HEK293 (cell line): ENCODE data around the gene FLOT2.

ENCODE experiments used
- ATF2 ChIP-seq: fragments of 450-650 bp; formaldehyde crosslinking; IDR thresholded peaks from 2 replicates; pipeline ENCODE4 v1.5.1; 2016; ENCODE audit warnings: missing biosample characterization, missing genetic modification characterization, low read depth
- EGR2 ChIP-seq: fragments of 450-650 bp; formaldehyde crosslinking; IDR thresholded peaks from 2 replicates; pipeline ENCODE4 v1.5.1; 2016; ENCODE audit warnings: low read depth, missing biosample characterization, missing genetic modification characterization
- FEZF1 ChIP-seq: fragments of 450-650 bp; formaldehyde crosslinking; IDR thresholded peaks from 2 replicates; pipeline ENCODE4 v1.5.1; 2016; ENCODE audit warnings: missing biosample characterization, missing genetic modification characterization
- INSM2 ChIP-seq: fragments of 450-650 bp; formaldehyde crosslinking; IDR thresholded peaks from 2 replicates; pipeline ENCODE4 v1.5.1; 2016; ENCODE audit warnings: missing biosample characterization, missing genetic modification characterization
- KLF9 ChIP-seq: fragments of 450-650 bp; formaldehyde crosslinking; IDR thresholded peaks from 2 replicates; pipeline ENCODE4 v1.5.1; 2016; ENCODE audit warnings: missing biosample characterization, missing genetic modification characterization, low read depth
- PRDM2 ChIP-seq: fragments of 450-650 bp; formaldehyde crosslinking; IDR thresholded peaks from 2 replicates; pipeline ENCODE4 v1.5.1; 2016; ENCODE audit warnings: missing biosample characterization, missing genetic modification characterization, borderline replicate concordance
- REST ChIP-seq: fragments of 450-650 bp; formaldehyde crosslinking; IDR thresholded peaks from 2 replicates; pipeline ENCODE4 v1.5.1; 2016; ENCODE audit warnings: missing biosample characterization, missing genetic modification characterization
- SP7 ChIP-seq: fragments of 450-650 bp; formaldehyde crosslinking; IDR thresholded peaks from 2 replicates; pipeline ENCODE4 v1.5.1; 2016; ENCODE audit warnings: missing biosample characterization, missing genetic modification characterization
- ZBTB48 ChIP-seq: fragments of 450-650 bp; formaldehyde crosslinking; IDR thresholded peaks from 2 replicates; pipeline ENCODE4 v1.5.1; 2016; ENCODE audit warnings: missing biosample characterization, missing genetic modification characterization
- ZFP3 ChIP-seq: fragments of 450-650 bp; formaldehyde crosslinking; IDR thresholded peaks from 2 replicates; pipeline ENCODE4 v1.5.1; 2016; ENCODE audit warnings: low read depth, missing biosample characterization, missing genetic modification characterization
- ZNF133 ChIP-seq: fragments of 450-650 bp; formaldehyde crosslinking; IDR thresholded peaks from 2 replicates; pipeline ENCODE4 v1.5.1; 2016; ENCODE audit warnings: missing biosample characterization, missing genetic modification characterization
- ZNF221 ChIP-seq: fragments of 450-650 bp; formaldehyde crosslinking; IDR thresholded peaks from 2 replicates; pipeline ENCODE4 v1.5.1; 2017; ENCODE audit warnings: missing biosample characterization, missing genetic modification characterization, borderline replicate concordance
- ZNF24 ChIP-seq: fragments of 450-650 bp; formaldehyde crosslinking; IDR thresholded peaks from 2 replicates; pipeline ENCODE4 v1.5.1; 2016; ENCODE audit warnings: missing biosample characterization, missing genetic modification characterization
- ZNF423 ChIP-seq: fragments of 450-650 bp; formaldehyde crosslinking; IDR thresholded peaks from 2 replicates; pipeline ENCODE4 v1.5.1; 2016; ENCODE audit warnings: missing biosample characterization, missing genetic modification characterization
- ZNF433 ChIP-seq: fragments of 450-650 bp; formaldehyde crosslinking; IDR thresholded peaks from 2 replicates; pipeline ENCODE4 v1.5.1; 2016; ENCODE audit warnings: missing biosample characterization, missing genetic modification characterization, low read depth
- ZNF555 ChIP-seq: fragments of 450-650 bp; formaldehyde crosslinking; conservative IDR thresholded peaks from 2 replicates; pipeline ENCODE4 v1.5.1; 2017; ENCODE audit warnings: missing biosample characterization, mild to moderate bottlenecking, missing genetic modification characterization, inconsistent platforms
- ZNF585B ChIP-seq: fragments of 450-650 bp; formaldehyde crosslinking; IDR thresholded peaks from 2 replicates; pipeline ENCODE4 v1.5.1; 2016; ENCODE audit warnings: missing biosample characterization, missing genetic modification characterization
- ZNF600 ChIP-seq: fragments of 450-650 bp; formaldehyde crosslinking; IDR thresholded peaks from 2 replicates; pipeline ENCODE4 v1.5.1; 2016; ENCODE audit warnings: missing biosample characterization, missing genetic modification characterization
- ZNF623 ChIP-seq: fragments of 450-650 bp; formaldehyde crosslinking; IDR thresholded peaks from 2 replicates; pipeline ENCODE4 v1.5.1; 2016; ENCODE audit warnings: missing biosample characterization, missing genetic modification characterization
- ZNF629 ChIP-seq: fragments of 450-650 bp; formaldehyde crosslinking; IDR thresholded peaks from 2 replicates; pipeline ENCODE4 v1.5.1; 2017; ENCODE audit warnings: missing biosample characterization, missing genetic modification characterization
- ZNF639 ChIP-seq: fragments of 450-650 bp; formaldehyde crosslinking; IDR thresholded peaks from 2 replicates; pipeline ENCODE4 v1.5.1; 2016; ENCODE audit warnings: missing biosample characterization, missing genetic modification characterization
- ZNF677 ChIP-seq: fragments of 450-650 bp; IDR thresholded peaks from 2 replicates; pipeline ENCODE4 v1.5.0; 2018; ENCODE audit warnings: missing biosample characterization, mild to moderate bottlenecking, missing genetic modification characterization, moderate library complexity
- ZNF704 ChIP-seq: fragments of 450-650 bp; formaldehyde crosslinking; IDR thresholded peaks from 2 replicates; pipeline ENCODE4 v1.5.1; 2016; ENCODE audit warnings: missing biosample characterization, missing genetic modification characterization
- ZNF707 ChIP-seq: fragments of 450-650 bp; formaldehyde crosslinking; IDR thresholded peaks from 2 replicates; pipeline ENCODE4 v1.5.1; 2016; ENCODE audit warnings: missing biosample characterization, missing genetic modification characterization
- ZNF76 ChIP-seq: fragments of 450-650 bp; formaldehyde crosslinking; IDR thresholded peaks from 2 replicates; pipeline ENCODE4; 2016; ENCODE audit warnings: low read depth, missing biosample characterization, missing genetic modification characterization, borderline replicate concordance
- ZNF777 ChIP-seq: fragments of 450-650 bp; formaldehyde crosslinking; IDR thresholded peaks from 2 replicates; pipeline ENCODE4 v1.5.1; 2017; ENCODE audit warnings: missing biosample characterization, missing genetic modification characterization, borderline replicate concordance

The FLOT2 gene

GRCh38 chr17:28946239-28946638 is 48.7 kb upstream of the FLOT2 start (continued):
- no peak for TF ChIP-seq PRDM2 (tag by site-specific recombination)
- TF ChIP-seq ZNF600 (tag by site-specific recombination), result 0 out of 2 replicates have a peak, but pooled peaks have one; percentile 9
- TF ChIP-seq ZNF639 (tag by site-specific recombination), result no peak
- no peak for TF ChIP-seq EGR2
- no peak for TF ChIP-seq ZNF433 (tag by site-specific recombination)
- no peak for TF ChIP-seq ZNF585B
- TF ChIP-seq ZNF221 (tag by site-specific recombination), result no peak
- TF ChIP-seq INSM2 (tag by site-specific recombination), result no peak; the same call in 1 of the 2 replicates
- peak; percentile 83 for TF ChIP-seq FEZF1 (tag by site-specific recombination)
- TF ChIP-seq ZNF24 (tag by site-specific recombination), result peak; percentile 82
- TF ChIP-seq KLF9 (tag by site-specific recombination), result no peak
- TF ChIP-seq SP7 (tag by site-specific recombination), result peak; percentile 32; the same call in 1 of the 2 replicates
- TF ChIP-seq REST, result no peak
- TF ChIP-seq ZNF629 (tag by site-specific recombination), result peak; percentile 64; the same call in 1 of the 2 replicates
- TF ChIP-seq ZFP3 (tag by site-specific recombination), result no peak
- TF ChIP-seq ATF2, result peak; percentile 84
- no peak for TF ChIP-seq ZNF133 (tag by site-specific recombination)
- TF ChIP-seq ZNF777 (tag by site-specific recombination), result no peak
- TF ChIP-seq ZNF707 (tag by site-specific recombination), result no peak
- TF ChIP-seq ZBTB48 (tag by site-specific recombination), result no peak
- no peak for TF ChIP-seq ZNF76 (tag by site-specific recombination)
- TF ChIP-seq ZNF704, result no peak
- no peak for TF ChIP-seq ZNF677 (tag by site-specific recombination)
- TF ChIP-seq ZNF555 (tag by site-specific recombination), result no peak
- TF ChIP-seq ZNF623, result no peak
- no peak for TF ChIP-seq ZNF423 (tag by site-specific recombination)
